ENCODE results near the gene ANO5. TPM values are rescaled to one million over a fixed set of nuclear protein-coding genes. Genes with fewer than 3 reads are reported as not detected.

The ANO5 gene
- total and polyA plus RNA-seq, 2 of the 4 experiments (the other 2 are of a cell fraction) = not detected

GRCh38 chr11:22165759-22166513, 26.9 kb upstream of the ANO5 start:
- no peak overlapping the region for H3K18ac ChIP-seq (ENCODE audit: low read depth, low read length)
- no TSS peak for BruUV-seq (replicated peaks)
- no peak overlapping the region for H3K14ac ChIP-seq (replicated peaks; ENCODE audit: low read depth, low read length)
- H4K5ac ChIP-seq (ENCODE audit: low read depth, low read length) = no peak overlapping the region
- H4K91ac ChIP-seq (ENCODE audit: insufficient read depth, low read depth, low read length) = no peak overlapping the region
- H2AFZ ChIP-seq (replicated peaks; ENCODE audit: low read length, poor library complexity) = no peak overlapping the region
- no peaks in the 10 kb centered on the region for H3K4me1 ChIP-seq (ENCODE audit: control insufficient read depth, insufficient read depth, low read length)
- peaks cover 10% of the 10 kb centered on the region; the same call in 1 of the 2 replicates for H3K9me3 ChIP-seq (ENCODE audit: control insufficient read depth, insufficient read depth, low read length)
- in situ Hi-C loops (cut with MboI; ENCODE audit: low sequenced_read_pairs) = no loop called here
- no peak overlapping the region for H4K8ac ChIP-seq (ENCODE audit: low read depth in 2 of 2, low read length in 2 of 2)
- no peak overlapping the region for H3K27ac ChIP-seq (ENCODE audit: insufficient read depth, low read length)
- CTCF ChIA-PET = no interaction called here
- no peak overlapping the region for H3K23ac ChIP-seq (ENCODE audit: low read depth, low read length)
- no peak overlapping the region for H2BK120ac ChIP-seq (ENCODE audit: low read depth, low read length)
- H2AK9ac ChIP-seq (replicated peaks; ENCODE audit: low read depth, low read length, poor library complexity) = no peak overlapping the region
- intact Hi-C loops (cut with micrococcal nuclease) = no loop called here
- H3K9ac ChIP-seq (ENCODE audit: low read depth, low read length) = no peak overlapping the region
- no peak overlapping the region for H3K4me2 ChIP-seq (ENCODE audit: low read depth, low read length)
- no peak overlapping the region for H3K4ac ChIP-seq (ENCODE audit: low read depth, low read length)
- H3K56ac ChIP-seq (ENCODE audit: extremely low read depth, insufficient read depth, low read length) = no peak overlapping the region
- no CpG with 5 or more reads among the region's 3 CpGs for WGBS, 2 experiments (ENCODE audit: extremely low coverage in 2 of 2, insufficient read length in 1 of 2)
- TF ChIP-seq SMC3 (IDR thresholded peaks at IDR 0.05; ENCODE audit: low read depth, low read length) (no peak), POLR2A (IDR thresholded peaks at IDR 0.05; ENCODE audit: low read depth, low read length) (no peak), RCOR1 (IDR thresholded peaks at IDR 0.05; ENCODE audit: insufficient replicate concordance, low read length) (no peak), NFE2L2 (IDR thresholded peaks at IDR 0.05; ENCODE audit: low read depth, low read length) (no peak), RAD21 (IDR thresholded peaks at IDR 0.05; ENCODE audit: low read length) (no peak), MAZ (IDR thresholded peaks at IDR 0.05; ENCODE audit: borderline replicate concordance, low read depth, low read length) (no peak), RFX5 (IDR thresholded peaks at IDR 0.05; ENCODE audit: low read depth, low read length) (no peak), MAFK (IDR thresholded peaks at IDR 0.05; ENCODE audit: low read depth, low read length) (no peak), ELK1 (IDR thresholded peaks at IDR 0.05; ENCODE audit: borderline replicate concordance, low read depth, low read length) (no peak), FOS (IDR thresholded peaks at IDR 0.05; ENCODE audit: low read depth, low read length) (no peak), CHD1 (IDR thresholded peaks at IDR 0.05; ENCODE audit: low read depth, low read length) (no peak)
- TF ChIP-seq, protein P1, sequence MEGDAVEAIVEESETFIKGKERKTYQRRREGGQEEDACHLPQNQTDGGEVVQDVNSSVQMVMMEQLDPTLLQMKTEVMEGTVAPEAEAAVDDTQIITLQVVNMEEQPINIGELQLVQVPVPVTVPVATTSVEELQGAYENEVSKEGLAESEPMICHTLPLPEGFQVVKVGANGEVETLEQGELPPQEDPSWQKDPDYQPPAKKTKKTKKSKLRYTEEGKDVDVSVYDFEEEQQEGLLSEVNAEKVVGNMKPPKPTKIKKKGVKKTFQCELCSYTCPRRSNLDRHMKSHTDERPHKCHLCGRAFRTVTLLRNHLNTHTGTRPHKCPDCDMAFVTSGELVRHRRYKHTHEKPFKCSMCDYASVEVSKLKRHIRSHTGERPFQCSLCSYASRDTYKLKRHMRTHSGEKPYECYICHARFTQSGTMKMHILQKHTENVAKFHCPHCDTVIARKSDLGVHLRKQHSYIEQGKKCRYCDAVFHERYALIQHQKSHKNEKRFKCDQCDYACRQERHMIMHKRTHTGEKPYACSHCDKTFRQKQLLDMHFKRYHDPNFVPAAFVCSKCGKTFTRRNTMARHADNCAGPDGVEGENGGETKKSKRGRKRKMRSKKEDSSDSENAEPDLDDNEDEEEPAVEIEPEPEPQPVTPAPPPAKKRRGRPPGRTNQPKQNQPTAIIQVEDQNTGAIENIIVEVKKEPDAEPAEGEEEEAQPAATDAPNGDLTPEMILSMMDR (conservative IDR thresholded peaks at IDR 0.05; ENCODE audit: low read depth, low read length) = no peak
- H3K79me1 ChIP-seq (ENCODE audit: low read depth in 1 of 2, low read length in 2 of 2) = no peaks in the 10 kb centered on the region
- no peaks in the 10 kb centered on the region for H3K9me1 ChIP-seq (ENCODE audit: insufficient read depth, low read length)
- no peak overlapping the region for H2BK15ac ChIP-seq (ENCODE audit: low read depth, low read length)
- H2BK5ac ChIP-seq (ENCODE audit: low read depth, low read length, poor library complexity, severe bottlenecking) = no peak overlapping the region
- H4K20me1 ChIP-seq (ENCODE audit: insufficient read depth, low read length) = no peaks in the 10 kb centered on the region
- dilution Hi-C loops (cut with HindIII; ENCODE audit: low sequenced_read_pairs, unreplicated experiment) = no loop called here
- no peak overlapping the region for H2AK5ac ChIP-seq (ENCODE audit: low read depth, low read length)
- H3K27me3 ChIP-seq (ENCODE audit: control insufficient read depth, insufficient read depth, low read length) = no peaks in the 10 kb centered on the region
- H3K4me3 ChIP-seq (ENCODE audit: insufficient read depth, low read depth, low read length) = no peak overlapping the region
- DNase-seq = no peak
- no peak overlapping the region for H2BK20ac ChIP-seq (ENCODE audit: low read depth, low read length)
- POLR2A ChIA-PET (ENCODE audit: unreplicated experiment) = no interaction called here
- no peaks in the 10 kb centered on the region for H3K36me3 ChIP-seq (ENCODE audit: control insufficient read depth, insufficient read depth, low read length)
- ATAC-seq (ENCODE audit: low read depth) = no peak

Data from IMR-90 (cell line).